ENCODE data around the gene CHDH. TPM values are rescaled to one million over a fixed set of nuclear protein-coding genes. Genes with fewer than 3 reads are reported as not detected.

The CHDH gene
- total RNA-seq, 1 donor from 2014 or later: under 0.01 TPM

DNA sequence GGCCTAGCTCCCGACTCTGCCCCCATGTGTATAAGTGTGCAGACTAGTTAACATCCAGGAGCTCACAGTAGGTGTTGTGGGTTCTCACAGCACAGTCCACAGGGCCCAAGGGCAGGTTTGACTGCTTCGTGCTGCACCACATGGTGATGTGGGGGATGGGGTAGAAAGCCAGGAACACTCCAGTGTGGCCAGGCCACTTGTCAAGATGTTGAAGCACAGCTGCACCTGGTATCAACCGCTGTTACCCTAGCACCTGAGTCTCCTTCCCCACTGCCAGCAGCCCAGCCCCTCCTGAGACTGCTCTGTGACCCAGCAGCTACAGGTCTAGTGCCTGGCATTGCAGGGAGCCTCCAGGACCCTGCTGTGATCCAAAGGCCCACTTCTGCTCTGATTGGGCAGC is 53.4 kb downstream of the CHDH start:
- Histone ChIP-seq H3K27me3 (ENCODE audit: control insufficient read depth, insufficient read depth, low read length) (no peaks in the 10 kb centered on the region), H3K36me3 (ENCODE audit: control insufficient read depth, insufficient read depth, low read length) (no peaks in the 10 kb centered on the region), H3K4me3 (ENCODE audit: low read depth, low read length) (no peak overlapping the region)
- FAIRE-seq: peak; percentile 70
- TF ChIP-seq, protein P1, sequence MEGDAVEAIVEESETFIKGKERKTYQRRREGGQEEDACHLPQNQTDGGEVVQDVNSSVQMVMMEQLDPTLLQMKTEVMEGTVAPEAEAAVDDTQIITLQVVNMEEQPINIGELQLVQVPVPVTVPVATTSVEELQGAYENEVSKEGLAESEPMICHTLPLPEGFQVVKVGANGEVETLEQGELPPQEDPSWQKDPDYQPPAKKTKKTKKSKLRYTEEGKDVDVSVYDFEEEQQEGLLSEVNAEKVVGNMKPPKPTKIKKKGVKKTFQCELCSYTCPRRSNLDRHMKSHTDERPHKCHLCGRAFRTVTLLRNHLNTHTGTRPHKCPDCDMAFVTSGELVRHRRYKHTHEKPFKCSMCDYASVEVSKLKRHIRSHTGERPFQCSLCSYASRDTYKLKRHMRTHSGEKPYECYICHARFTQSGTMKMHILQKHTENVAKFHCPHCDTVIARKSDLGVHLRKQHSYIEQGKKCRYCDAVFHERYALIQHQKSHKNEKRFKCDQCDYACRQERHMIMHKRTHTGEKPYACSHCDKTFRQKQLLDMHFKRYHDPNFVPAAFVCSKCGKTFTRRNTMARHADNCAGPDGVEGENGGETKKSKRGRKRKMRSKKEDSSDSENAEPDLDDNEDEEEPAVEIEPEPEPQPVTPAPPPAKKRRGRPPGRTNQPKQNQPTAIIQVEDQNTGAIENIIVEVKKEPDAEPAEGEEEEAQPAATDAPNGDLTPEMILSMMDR (IDR thresholded peaks at IDR 0.05; ENCODE audit: insufficient read depth, low read length, severe bottlenecking): no peak
- DNase-seq (ENCODE audit: low read depth): no peak

DNA sequence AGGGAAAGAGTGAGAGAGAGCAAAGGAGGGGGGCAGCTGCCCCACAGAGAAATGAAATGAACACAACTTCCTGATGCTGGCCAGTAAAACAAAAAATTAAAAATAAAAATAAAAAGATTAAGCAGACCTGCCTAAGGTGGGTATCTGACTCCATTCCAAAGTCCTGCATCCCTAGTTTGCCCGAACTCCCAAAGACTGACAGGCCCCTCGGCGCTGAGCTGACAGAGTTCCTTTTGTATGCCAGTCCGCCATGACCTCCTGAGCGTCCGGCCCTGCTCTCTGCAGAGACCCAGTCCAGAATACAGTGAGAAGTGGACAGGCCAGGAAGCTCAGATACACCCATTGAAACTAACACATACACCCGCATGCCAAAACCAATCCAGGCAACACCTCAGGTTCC is 54.9 kb downstream of the CHDH start:
- FAIRE-seq: no peak
- DNase-seq (ENCODE audit: low read depth): no peak
- no peaks in the 10 kb centered on the region for H3K36me3 ChIP-seq (ENCODE audit: control insufficient read depth, insufficient read depth, low read length)
- no peak overlapping the region for H3K4me3 ChIP-seq (ENCODE audit: low read depth, low read length)
- H3K27me3 ChIP-seq (ENCODE audit: control insufficient read depth, insufficient read depth, low read length): no peaks in the 10 kb centered on the region
- TF ChIP-seq, protein P1 (IDR thresholded peaks at IDR 0.05; ENCODE audit: insufficient read depth, low read length, severe bottlenecking): no peak

DNA sequence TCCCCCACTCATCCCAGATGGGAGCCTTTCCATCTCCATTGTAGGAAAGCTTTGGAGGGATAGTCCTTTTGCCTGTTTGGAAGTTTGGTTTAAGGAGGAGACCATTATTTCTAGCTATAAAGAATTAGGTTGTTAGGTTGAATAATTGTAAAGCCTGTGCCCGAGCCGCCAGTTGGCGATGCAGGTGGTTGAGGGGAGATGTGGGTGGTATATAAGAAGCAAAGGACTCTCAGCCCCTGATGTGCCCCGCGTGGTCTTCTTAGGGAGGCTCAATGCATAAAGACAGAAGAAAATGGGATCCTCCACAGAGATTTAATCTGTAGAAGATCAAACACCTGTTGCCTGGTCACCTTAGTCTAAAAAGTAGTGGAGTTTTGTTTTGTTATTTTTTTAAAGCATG is 55.7 kb downstream of the CHDH start:
- TF ChIP-seq, protein P1 (IDR thresholded peaks at IDR 0.05; ENCODE audit: insufficient read depth, low read length, severe bottlenecking): no peak
- no peak overlapping the region for H3K4me3 ChIP-seq (ENCODE audit: low read depth, low read length)
- no peaks in the 10 kb centered on the region for H3K36me3 ChIP-seq (ENCODE audit: control insufficient read depth, insufficient read depth, low read length)
- FAIRE-seq (no peak), DNase-seq (ENCODE audit: low read depth) (no peak)
- no peaks in the 10 kb centered on the region for H3K27me3 ChIP-seq (ENCODE audit: control insufficient read depth, insufficient read depth, low read length)

DNA sequence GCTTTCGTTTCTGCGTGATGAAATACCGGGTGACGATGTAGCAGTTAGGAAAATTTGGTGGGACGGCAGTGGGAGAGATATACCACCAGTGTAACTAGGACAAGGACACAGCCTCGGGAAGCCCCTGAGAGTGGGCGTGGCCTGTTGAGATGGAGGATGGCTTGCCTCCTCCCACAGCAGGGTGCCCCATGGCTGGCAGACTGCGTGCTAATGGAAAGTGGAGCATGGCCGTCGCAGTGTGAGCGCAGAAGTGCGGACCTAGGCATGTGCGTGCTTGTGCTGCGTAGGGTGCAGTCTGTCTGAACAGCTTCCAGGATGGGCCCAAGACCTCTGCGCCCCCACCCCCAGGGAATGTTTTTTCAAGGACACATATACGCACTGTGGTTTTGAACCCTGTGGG is 56.8 kb downstream of the CHDH start:
- FAIRE-seq: no peak
- TF ChIP-seq, protein P1 (IDR thresholded peaks at IDR 0.05; ENCODE audit: insufficient read depth, low read length, severe bottlenecking): no peak
- no peaks in the 10 kb centered on the region for H3K27me3 ChIP-seq (ENCODE audit: control insufficient read depth, insufficient read depth, low read length)

GRCh38 chr3:53788038-53788437 is 58.2 kb downstream of the CHDH start:
- Histone ChIP-seq H3K27me3 (ENCODE audit: control insufficient read depth, insufficient read depth, low read length) (no peaks in the 10 kb centered on the region), H3K4me3 (ENCODE audit: low read depth, low read length) (no peak overlapping the region), H3K36me3 (ENCODE audit: control insufficient read depth, insufficient read depth, low read length) (no peaks in the 10 kb centered on the region)
- DNase-seq (ENCODE audit: low read depth) (no peak), FAIRE-seq (no peak)
- TF ChIP-seq, protein P1 (IDR thresholded peaks at IDR 0.05; ENCODE audit: insufficient read depth, low read length, severe bottlenecking): no peak

More for the DNA sequence above, 56.8 kb downstream of the CHDH start:
- H3K36me3 ChIP-seq (ENCODE audit: control insufficient read depth, insufficient read depth, low read length): no peaks in the 10 kb centered on the region
- H3K4me3 ChIP-seq (ENCODE audit: low read depth, low read length): no peak overlapping the region
- DNase-seq (ENCODE audit: low read depth): no peak

- FAIRE-seq (no peak), DNase-seq (ENCODE audit: low read depth) (no peak)
- Histone ChIP-seq H3K4me3 (ENCODE audit: low read depth, low read length) (no peak overlapping the region), H3K27me3 (ENCODE audit: control insufficient read depth, insufficient read depth, low read length) (no peaks in the 10 kb centered on the region), H3K36me3 (ENCODE audit: control insufficient read depth, insufficient read depth, low read length) (no peaks in the 10 kb centered on the region)
- TF ChIP-seq, protein P1 (IDR thresholded peaks at IDR 0.05; ENCODE audit: insufficient read depth, low read length, severe bottlenecking): no peak
These were observed 59.2 kb downstream of the CHDH start for GRCh38 chr3:53787016-53787415.
